ENCODE results near the gene CAMK1.
A peak's percentile ranks its signal among the peaks of the same experiment; 100 is the strongest.

CAMK1 gene

GRCh38 chr3:9786209-9786739 lies 16.5 kb upstream of the CAMK1 start:
- DNase-seq (ENCODE audit: low read depth) = no peak
- TF ChIP-seq CTCF (IDR thresholded peaks at IDR 0.05; ENCODE audit: low read depth, low read length, missing control alignments) = no peak
- H3K4me3 ChIP-seq (ENCODE audit: low read depth, low read length) = no peak overlapping the region

GRCh38 chr3:9785602-9786001 lies 15.9 kb upstream of the CAMK1 start:
- no peak for TF ChIP-seq CTCF (IDR thresholded peaks at IDR 0.05; ENCODE audit: low read depth, low read length, missing control alignments)
- no peak for DNase-seq (ENCODE audit: low read depth)
- H3K4me3 ChIP-seq (ENCODE audit: low read depth, low read length) = no peak overlapping the region

GRCh38 chr3:9784965-9785364 lies 15.2 kb upstream of the CAMK1 start:
- TF ChIP-seq CTCF (IDR thresholded peaks at IDR 0.05; ENCODE audit: low read depth, low read length, missing control alignments) = no peak
- no peak overlapping the region for H3K4me3 ChIP-seq (ENCODE audit: low read depth, low read length)

GRCh38 chr3:9783954-9784353 lies 14.2 kb upstream of the CAMK1 start:
- no peak for DNase-seq (ENCODE audit: low read depth)
- no peak for TF ChIP-seq CTCF (IDR thresholded peaks at IDR 0.05; ENCODE audit: low read depth, low read length, missing control alignments)

More at GRCh38 chr3:9784965-9785364, 15.2 kb upstream of the CAMK1 start:
- DNase-seq (ENCODE audit: low read depth) = no peak

GRCh38 chr3:9782770-9783169 lies 13.0 kb upstream of the CAMK1 start:
- H3K4me3 ChIP-seq (ENCODE audit: low read depth, low read length) = no peak overlapping the region
- DNase-seq (ENCODE audit: low read depth) = no peak
- peak; percentile 26 for TF ChIP-seq CTCF (IDR thresholded peaks at IDR 0.05; ENCODE audit: low read depth, low read length, missing control alignments)

More at GRCh38 chr3:9783954-9784353, 14.2 kb upstream of the CAMK1 start:
- no peak overlapping the region for H3K4me3 ChIP-seq (ENCODE audit: low read depth, low read length)

- TF ChIP-seq CTCF (IDR thresholded peaks at IDR 0.05; ENCODE audit: low read depth, low read length, missing control alignments) = no peak
- DNase-seq (ENCODE audit: low read depth) = no peak
- no peak overlapping the region for H3K4me3 ChIP-seq (ENCODE audit: low read depth, low read length)
These were observed 12.3 kb upstream of the CAMK1 start for GRCh38 chr3:9781978-9782603.

- no peak overlapping the region for H3K4me3 ChIP-seq (ENCODE audit: low read depth, low read length)
These were observed 11.8 kb upstream of the CAMK1 start for GRCh38 chr3:9781551-9781950.

More at GRCh38 chr3:9781551-9781950, 11.8 kb upstream of the CAMK1 start:
- TF ChIP-seq CTCF (IDR thresholded peaks at IDR 0.05; ENCODE audit: low read depth, low read length, missing control alignments) = no peak
- no peak for DNase-seq (ENCODE audit: low read depth)
